WI38 (cell line): ENCODE data around the gene PUM2.

Experiments used
- H3K4me3 ChIP-seq: 2 replicates; pipeline ENCODE4 v1.5.1; 2011; ENCODE audit warnings: low read depth, mild to moderate bottlenecking, control low read depth, low read length
- TF ChIP-seq, protein P1 (sequence below): IDR thresholded peaks from 2 replicates; pipeline ENCODE4 v1.5.1; 2012; ENCODE audit warnings: low read depth, mild to moderate bottlenecking, control low read depth, low read length

PUM2 gene

GRCh38 chr2:20333738-20334137, 16.9 kb downstream of the PUM2 start:
- TF ChIP-seq, protein P1, sequence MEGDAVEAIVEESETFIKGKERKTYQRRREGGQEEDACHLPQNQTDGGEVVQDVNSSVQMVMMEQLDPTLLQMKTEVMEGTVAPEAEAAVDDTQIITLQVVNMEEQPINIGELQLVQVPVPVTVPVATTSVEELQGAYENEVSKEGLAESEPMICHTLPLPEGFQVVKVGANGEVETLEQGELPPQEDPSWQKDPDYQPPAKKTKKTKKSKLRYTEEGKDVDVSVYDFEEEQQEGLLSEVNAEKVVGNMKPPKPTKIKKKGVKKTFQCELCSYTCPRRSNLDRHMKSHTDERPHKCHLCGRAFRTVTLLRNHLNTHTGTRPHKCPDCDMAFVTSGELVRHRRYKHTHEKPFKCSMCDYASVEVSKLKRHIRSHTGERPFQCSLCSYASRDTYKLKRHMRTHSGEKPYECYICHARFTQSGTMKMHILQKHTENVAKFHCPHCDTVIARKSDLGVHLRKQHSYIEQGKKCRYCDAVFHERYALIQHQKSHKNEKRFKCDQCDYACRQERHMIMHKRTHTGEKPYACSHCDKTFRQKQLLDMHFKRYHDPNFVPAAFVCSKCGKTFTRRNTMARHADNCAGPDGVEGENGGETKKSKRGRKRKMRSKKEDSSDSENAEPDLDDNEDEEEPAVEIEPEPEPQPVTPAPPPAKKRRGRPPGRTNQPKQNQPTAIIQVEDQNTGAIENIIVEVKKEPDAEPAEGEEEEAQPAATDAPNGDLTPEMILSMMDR = no peak
- no peak overlapping the region for H3K4me3 ChIP-seq

GRCh38 chr2:20330192-20330591, 20.5 kb downstream of the PUM2 start:
- H3K4me3 ChIP-seq = no peak overlapping the region
- TF ChIP-seq, protein P1 = no peak

- H3K4me3 ChIP-seq = no peak overlapping the region
- TF ChIP-seq, protein P1 = no peak
These were observed 23.3 kb downstream of the PUM2 start for GRCh38 chr2:20327370-20327769.

DNA sequence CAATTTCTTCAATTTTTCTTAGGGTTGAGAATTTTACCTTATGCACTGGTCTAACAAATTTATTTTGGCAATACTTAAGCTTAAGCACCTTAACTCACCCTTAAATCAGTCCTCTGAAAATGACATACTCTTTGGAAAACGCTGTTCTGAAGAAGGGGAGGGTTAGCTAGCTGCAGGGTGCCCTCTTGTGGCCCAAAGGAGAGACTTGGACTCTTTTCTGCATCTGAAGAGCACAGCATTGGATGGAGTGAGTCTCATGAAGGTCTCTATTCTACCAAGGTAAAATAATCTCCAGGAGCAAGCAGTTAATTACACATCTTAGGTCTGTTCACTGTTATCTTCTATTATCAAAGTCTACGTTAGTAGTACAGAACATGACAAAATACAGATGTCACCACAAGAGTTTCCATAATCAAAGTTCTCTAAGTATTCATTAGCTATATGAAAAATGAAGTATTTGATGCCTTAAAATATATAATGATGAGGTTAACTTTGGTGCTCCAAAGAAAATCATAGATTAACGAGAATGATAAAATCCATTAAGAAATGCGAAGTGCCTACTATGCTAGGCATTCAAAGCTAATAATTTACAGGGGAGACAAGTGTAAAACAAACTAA, 24.4 kb downstream of the PUM2 start:
- no peak overlapping the region for H3K4me3 ChIP-seq
- TF ChIP-seq, protein P1 = peak; percentile 81

- TF ChIP-seq, protein P1 = no peak
- H3K4me3 ChIP-seq = no peak overlapping the region
These were observed 27.9 kb downstream of the PUM2 start for GRCh38 chr2:20322527-20323300.

DNA sequence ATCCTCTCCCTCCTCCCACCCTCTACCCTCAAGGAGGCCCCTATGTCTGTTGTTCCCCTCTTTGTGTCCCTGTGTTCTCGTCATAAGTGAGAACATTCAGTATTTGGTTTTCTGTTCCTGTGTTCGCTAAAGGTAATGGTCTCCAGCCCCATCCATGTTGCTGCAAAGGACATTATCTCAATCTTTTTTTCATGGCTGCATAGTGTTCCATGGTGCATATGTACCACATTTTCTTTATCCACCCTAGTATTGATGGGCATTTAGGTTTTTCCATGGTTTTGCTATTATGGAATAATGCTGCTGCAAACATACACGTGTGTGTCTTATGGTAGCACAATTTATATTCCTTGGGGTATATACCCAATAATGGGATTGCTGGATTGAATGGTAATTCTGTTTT, 33.0 kb downstream of the PUM2 start:
- no peak overlapping the region for H3K4me3 ChIP-seq
- TF ChIP-seq, protein P1 = no peak

DNA sequence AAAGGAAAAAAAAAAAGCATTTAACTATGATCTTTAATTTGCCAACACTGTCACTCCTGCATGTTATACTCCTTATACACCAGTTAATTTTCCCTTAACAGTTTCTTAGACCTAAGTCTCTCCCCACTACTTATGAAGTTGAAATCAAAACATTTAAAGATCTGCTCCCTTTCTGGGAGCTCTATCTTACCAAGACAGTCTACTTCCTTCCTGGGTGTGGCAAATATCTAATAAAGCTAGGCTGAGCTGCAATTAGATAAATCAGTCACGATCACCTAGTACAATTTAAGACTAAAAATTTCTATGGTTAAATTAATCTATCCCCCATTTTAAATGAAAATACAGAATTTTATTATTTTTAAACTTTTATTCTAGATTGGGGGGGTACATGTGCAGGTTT, 33.4 kb downstream of the PUM2 start:
- no peak overlapping the region for H3K4me3 ChIP-seq
- TF ChIP-seq, protein P1 = no peak
